Measurements from ENCODE around the gene SKIL.

The SKIL gene

DNA sequence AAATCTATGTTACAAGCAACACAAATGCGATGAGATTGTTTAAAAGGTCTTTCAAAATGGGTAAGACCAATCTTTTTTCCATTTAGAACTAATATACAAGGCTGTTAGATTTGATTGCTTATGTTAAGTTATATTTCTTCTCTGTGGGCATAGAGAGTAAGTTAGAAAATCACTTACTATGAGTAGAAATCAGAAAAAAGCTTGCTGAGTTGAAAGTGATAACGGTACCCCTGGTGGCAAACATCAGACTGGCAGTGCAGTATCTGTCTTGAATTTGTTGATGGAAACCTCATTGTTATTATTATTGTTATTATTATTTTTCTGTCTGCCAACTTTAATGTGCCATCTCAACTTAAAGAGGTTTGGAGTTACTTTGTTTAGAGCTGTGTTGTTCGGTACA, 73.5 kb downstream of the SKIL start:
- no peaks in the 10 kb centered on the region for H3K4me1 ChIP-seq (ENCODE audit: control insufficient read depth in 2 of 2, insufficient read depth in 2 of 2, low read length in 2 of 2)

DNA sequence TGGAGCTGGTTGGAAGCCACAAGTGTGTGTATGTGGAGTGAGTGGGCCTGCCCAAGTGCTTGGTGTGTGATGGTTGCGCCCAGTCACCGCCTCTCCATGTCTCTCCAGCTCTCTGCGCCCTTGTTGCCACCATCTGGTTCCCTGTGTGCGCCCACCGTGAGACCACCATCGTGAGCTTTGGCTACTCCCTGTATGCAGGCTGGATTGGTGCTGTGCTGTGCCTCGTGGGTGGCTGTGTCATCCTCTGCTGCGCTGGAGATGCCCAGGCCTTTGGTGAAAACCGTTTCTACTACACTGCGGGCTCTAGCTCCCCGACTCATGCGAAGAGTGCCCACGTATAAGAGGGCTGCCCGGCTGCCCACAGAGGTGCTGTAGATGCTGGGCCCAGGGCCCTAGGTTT, 74.9 kb downstream of the SKIL start:
- no peaks in the 10 kb centered on the region for H3K36me3 ChIP-seq (ENCODE audit: control insufficient read depth in 2 of 2, insufficient read depth in 2 of 2, low read length in 2 of 2)
- H3K4me1 ChIP-seq (ENCODE audit: control insufficient read depth in 2 of 2, insufficient read depth in 2 of 2, low read length in 2 of 2) = no peaks in the 10 kb centered on the region
- H3K4me3 ChIP-seq (ENCODE audit: low read length in 2 of 2) = no peak overlapping the region
- no peak overlapping the region for H3K27ac ChIP-seq (ENCODE audit: low read depth in 2 of 2, low read length in 2 of 2)
- no peak overlapping the region for H3K9ac ChIP-seq (ENCODE audit: low read depth in 1 of 2, low read length in 2 of 2)
- no peaks in the 10 kb centered on the region for H3K27me3 ChIP-seq (ENCODE audit: control insufficient read depth in 2 of 2, insufficient read depth in 2 of 2, low read length in 2 of 2)
- H3K9me3 ChIP-seq (ENCODE audit: control insufficient read depth in 2 of 2, low read length in 2 of 2) = no peaks in the 10 kb centered on the region

More for the DNA sequence above, 73.5 kb downstream of the SKIL start:
- Histone ChIP-seq H3K4me3 (ENCODE audit: low read length in 2 of 2) (no peak overlapping the region), H3K36me3 (ENCODE audit: control insufficient read depth in 2 of 2, insufficient read depth in 2 of 2, low read length in 2 of 2) (no peaks in the 10 kb centered on the region), H3K9ac (ENCODE audit: low read depth in 1 of 2, low read length in 2 of 2) (no peak overlapping the region), H3K27ac (ENCODE audit: low read depth in 2 of 2, low read length in 2 of 2) (no peak overlapping the region), H3K9me3 (ENCODE audit: control insufficient read depth in 2 of 2, low read length in 2 of 2) (no peaks in the 10 kb centered on the region), H3K27me3 (ENCODE audit: control insufficient read depth in 2 of 2, insufficient read depth in 2 of 2, low read length in 2 of 2) (no peaks in the 10 kb centered on the region)

DNA sequence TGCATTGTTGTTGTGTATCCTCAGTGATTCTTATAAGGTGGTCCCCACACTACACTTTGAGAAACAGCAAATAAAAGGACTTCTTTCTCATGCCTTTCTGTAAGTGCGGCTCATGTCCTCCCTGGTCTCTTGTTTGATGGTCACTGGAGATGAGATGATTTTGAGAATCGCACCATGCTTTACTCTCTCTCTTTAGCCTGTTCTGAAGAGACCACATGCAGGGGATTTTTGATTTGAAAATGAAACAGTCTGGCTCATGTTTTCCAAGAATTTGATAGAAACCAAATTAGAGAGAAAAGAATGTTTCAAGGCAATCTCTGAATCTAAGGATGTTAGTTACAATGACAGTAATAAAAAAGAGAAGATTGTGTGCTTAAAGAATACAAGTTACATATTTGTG, 79.2 kb downstream of the SKIL start:
- peaks cover 0 to 4% of the 10 kb centered on the region in 2 donors for H3K27me3 ChIP-seq (ENCODE audit: control insufficient read depth in 2 of 2, insufficient read depth in 2 of 2, low read length in 2 of 2)
- H3K9me3 ChIP-seq (ENCODE audit: control insufficient read depth in 2 of 2, low read length in 2 of 2) = no peaks in the 10 kb centered on the region
- H3K27ac ChIP-seq (ENCODE audit: low read depth in 2 of 2, low read length in 2 of 2) = no peak overlapping the region
- no peaks in the 10 kb centered on the region for H3K4me1 ChIP-seq (ENCODE audit: control insufficient read depth in 2 of 2, insufficient read depth in 2 of 2, low read length in 2 of 2)
- H3K9ac ChIP-seq (ENCODE audit: low read depth in 1 of 2, low read length in 2 of 2) = no peak overlapping the region
- H3K4me3 ChIP-seq (ENCODE audit: low read length in 2 of 2) = no peak overlapping the region
- H3K36me3 ChIP-seq (ENCODE audit: control insufficient read depth in 2 of 2, insufficient read depth in 2 of 2, low read length in 2 of 2) = no peaks in the 10 kb centered on the region

DNA sequence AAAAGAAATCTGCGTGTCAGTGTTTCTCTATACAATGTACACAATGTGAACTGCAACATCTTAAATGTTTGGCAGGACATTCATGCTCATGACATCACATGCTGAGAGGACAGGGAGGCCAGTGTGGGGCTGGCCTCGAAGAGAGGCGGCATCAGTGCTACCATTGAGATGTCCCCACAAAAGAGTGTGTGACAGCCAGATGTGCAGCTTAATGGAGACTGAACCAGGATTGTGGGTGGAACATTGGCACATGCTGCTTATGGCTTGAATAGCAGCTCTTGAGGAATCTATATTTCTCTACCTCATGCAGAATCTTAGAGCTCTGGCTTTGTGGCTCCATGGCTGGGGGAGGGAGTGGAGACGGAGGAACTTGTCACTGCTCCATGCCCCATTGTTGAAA, 79.7 kb downstream of the SKIL start:
- Histone ChIP-seq H3K9ac (ENCODE audit: low read depth in 1 of 2, low read length in 2 of 2) (no peak overlapping the region), H3K27ac (ENCODE audit: low read depth in 2 of 2, low read length in 2 of 2) (no peak overlapping the region), H3K4me3 (ENCODE audit: low read length in 2 of 2) (no peak overlapping the region), H3K27me3 (ENCODE audit: control insufficient read depth in 2 of 2, insufficient read depth in 2 of 2, low read length in 2 of 2) (peaks cover 0 to 5% of the 10 kb centered on the region in 2 donors), H3K36me3 (ENCODE audit: control insufficient read depth in 2 of 2, insufficient read depth in 2 of 2, low read length in 2 of 2) (no peaks in the 10 kb centered on the region), H3K4me1 (ENCODE audit: control insufficient read depth in 2 of 2, insufficient read depth in 2 of 2, low read length in 2 of 2) (no peaks in the 10 kb centered on the region), H3K9me3 (ENCODE audit: control insufficient read depth in 2 of 2, low read length in 2 of 2) (no peaks in the 10 kb centered on the region)

DNA sequence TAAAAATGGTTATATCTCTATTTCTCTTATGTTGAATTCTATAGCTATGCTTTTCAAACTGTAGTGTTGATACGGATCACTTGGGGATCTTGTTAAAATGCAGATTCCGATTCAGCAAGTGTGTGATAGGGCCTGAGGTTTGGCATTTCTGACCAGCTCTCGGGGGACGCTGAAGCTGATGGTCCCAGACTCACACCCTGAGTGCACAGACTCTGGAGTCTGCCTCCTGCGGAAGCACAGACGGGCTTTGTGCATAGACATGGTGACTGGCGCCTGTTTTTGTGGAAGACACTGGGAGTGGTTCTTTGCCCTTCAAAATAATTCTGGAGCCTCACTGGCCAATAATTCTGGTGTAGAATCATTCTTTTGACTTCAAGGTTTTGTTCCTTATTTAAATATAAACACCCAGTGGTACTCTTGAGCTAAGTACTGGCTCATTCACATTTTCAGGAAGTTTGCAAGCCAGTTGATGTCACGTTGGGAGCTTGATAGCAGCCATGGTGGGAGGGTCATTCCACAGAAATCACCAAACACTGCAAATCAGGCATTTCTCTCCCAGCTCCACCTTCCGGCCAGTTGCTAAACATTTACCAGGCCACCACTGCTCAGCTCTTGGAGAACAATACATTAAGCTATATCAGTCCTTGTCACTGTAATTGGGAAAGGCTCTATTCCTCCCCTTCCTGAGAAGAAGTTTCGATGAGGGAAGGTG, 80.3 kb downstream of the SKIL start:
- Histone ChIP-seq H3K9ac (ENCODE audit: low read depth in 1 of 2, low read length in 2 of 2) (no peak overlapping the region), H3K4me1 (ENCODE audit: control insufficient read depth in 2 of 2, insufficient read depth in 2 of 2, low read length in 2 of 2) (no peaks in the 10 kb centered on the region), H3K9me3 (ENCODE audit: control insufficient read depth in 2 of 2, low read length in 2 of 2) (no peaks in the 10 kb centered on the region), H3K36me3 (ENCODE audit: control insufficient read depth in 2 of 2, insufficient read depth in 2 of 2, low read length in 2 of 2) (no peaks in the 10 kb centered on the region), H3K27ac (ENCODE audit: low read depth in 2 of 2, low read length in 2 of 2) (no peak overlapping the region), H3K4me3 (ENCODE audit: low read length in 2 of 2) (no peak overlapping the region), H3K27me3 (ENCODE audit: control insufficient read depth in 2 of 2, insufficient read depth in 2 of 2, low read length in 2 of 2) (peaks cover 0 to 9% of the 10 kb centered on the region in 2 donors)

DNA sequence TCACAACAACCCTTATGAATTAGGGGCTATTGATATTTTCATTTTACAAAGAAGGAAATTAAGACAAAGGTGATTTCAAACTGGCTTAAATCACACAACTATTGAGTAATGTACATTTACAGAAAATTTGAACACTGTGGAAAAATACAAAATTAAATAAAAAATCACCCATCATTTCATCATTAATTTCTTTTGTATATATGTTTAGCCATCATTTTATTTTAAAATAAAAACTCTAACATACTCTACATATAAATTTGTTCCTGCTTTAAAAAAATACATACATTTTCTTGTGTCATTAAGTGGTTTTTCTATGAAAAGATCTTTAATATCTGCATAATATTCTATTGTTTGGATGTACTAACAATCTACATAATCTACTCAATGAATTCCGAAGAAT, 81.3 kb downstream of the SKIL start:
- H3K36me3 ChIP-seq (ENCODE audit: control insufficient read depth in 2 of 2, insufficient read depth in 2 of 2, low read length in 2 of 2) = no peaks in the 10 kb centered on the region
- H3K9me3 ChIP-seq (ENCODE audit: control insufficient read depth in 2 of 2, low read length in 2 of 2) = no peaks in the 10 kb centered on the region
- peaks cover 0 to 9% of the 10 kb centered on the region in 2 donors for H3K27me3 ChIP-seq (ENCODE audit: control insufficient read depth in 2 of 2, insufficient read depth in 2 of 2, low read length in 2 of 2)
- no peak overlapping the region for H3K9ac ChIP-seq (ENCODE audit: low read depth in 1 of 2, low read length in 2 of 2)
- no peak overlapping the region for H3K27ac ChIP-seq (ENCODE audit: low read depth in 2 of 2, low read length in 2 of 2)
- no peak overlapping the region for H3K4me3 ChIP-seq (ENCODE audit: low read length in 2 of 2)
- no peaks in the 10 kb centered on the region for H3K4me1 ChIP-seq (ENCODE audit: control insufficient read depth in 2 of 2, insufficient read depth in 2 of 2, low read length in 2 of 2)

DNA sequence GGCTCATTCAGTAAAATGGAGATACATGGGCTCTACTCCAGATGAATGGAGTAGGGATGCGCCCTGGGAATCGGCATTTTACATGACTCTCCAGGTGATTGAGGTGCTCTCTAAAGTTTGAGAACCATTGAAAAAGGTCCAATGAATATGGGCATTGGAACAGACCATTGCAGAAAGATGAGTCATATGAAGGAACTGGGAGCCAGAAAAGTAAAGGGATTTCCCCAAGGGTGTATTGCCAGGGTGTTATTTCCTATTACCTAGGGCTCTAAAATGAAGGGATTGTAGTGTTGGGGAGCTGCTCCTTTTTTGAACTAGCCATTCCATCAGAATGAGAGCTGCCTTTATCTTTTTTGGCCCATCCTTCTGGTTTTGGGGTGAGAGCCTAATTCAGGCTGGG, 82.8 kb downstream of the SKIL start:
- no peaks in the 10 kb centered on the region for H3K36me3 ChIP-seq (ENCODE audit: control insufficient read depth in 2 of 2, insufficient read depth in 2 of 2, low read length in 2 of 2)
- no peak overlapping the region for H3K4me3 ChIP-seq (ENCODE audit: low read length in 2 of 2)
- no peaks in the 10 kb centered on the region for H3K4me1 ChIP-seq (ENCODE audit: control insufficient read depth in 2 of 2, insufficient read depth in 2 of 2, low read length in 2 of 2)
- peaks cover 0 to 9% of the 10 kb centered on the region in 2 donors for H3K27me3 ChIP-seq (ENCODE audit: control insufficient read depth in 2 of 2, insufficient read depth in 2 of 2, low read length in 2 of 2)
- H3K9me3 ChIP-seq (ENCODE audit: control insufficient read depth in 2 of 2, low read length in 2 of 2) = no peaks in the 10 kb centered on the region
- no peak overlapping the region for H3K27ac ChIP-seq (ENCODE audit: low read depth in 2 of 2, low read length in 2 of 2)
- H3K9ac ChIP-seq (ENCODE audit: low read depth in 1 of 2, low read length in 2 of 2) = no peak overlapping the region

DNA sequence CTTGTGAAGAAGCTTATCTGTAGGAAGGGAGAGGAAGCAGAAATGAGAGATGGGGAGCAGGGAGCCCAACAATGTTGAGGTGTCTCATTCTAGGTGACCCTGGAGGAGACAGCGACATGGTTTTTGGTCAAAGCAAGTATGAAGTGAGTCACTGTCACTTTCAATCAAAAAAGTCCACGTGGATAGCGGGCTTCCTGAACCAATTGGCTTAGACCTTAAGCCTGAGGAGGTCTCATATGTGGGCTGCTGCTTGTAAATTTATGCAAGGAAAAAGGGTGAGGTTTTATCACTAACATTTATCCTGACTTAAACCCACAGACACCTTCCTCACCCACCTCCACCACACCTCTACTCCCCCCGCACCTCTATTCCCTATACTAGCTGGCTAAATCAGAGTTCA, 83.9 kb downstream of the SKIL start:
- no peaks in the 10 kb centered on the region for H3K9me3 ChIP-seq (ENCODE audit: control insufficient read depth in 2 of 2, low read length in 2 of 2)
- H3K4me1 ChIP-seq (ENCODE audit: control insufficient read depth in 2 of 2, insufficient read depth in 2 of 2, low read length in 2 of 2) = no peaks in the 10 kb centered on the region
- no peak overlapping the region for H3K9ac ChIP-seq (ENCODE audit: low read depth in 1 of 2, low read length in 2 of 2)
- H3K4me3 ChIP-seq (ENCODE audit: low read length in 2 of 2) = no peak overlapping the region
- H3K27me3 ChIP-seq (ENCODE audit: control insufficient read depth in 2 of 2, insufficient read depth in 2 of 2, low read length in 2 of 2) = peaks cover 0 to 9% of the 10 kb centered on the region in 2 donors
- H3K36me3 ChIP-seq (ENCODE audit: control insufficient read depth in 2 of 2, insufficient read depth in 2 of 2, low read length in 2 of 2) = no peaks in the 10 kb centered on the region
- no peak overlapping the region for H3K27ac ChIP-seq (ENCODE audit: low read depth in 2 of 2, low read length in 2 of 2)

DNA sequence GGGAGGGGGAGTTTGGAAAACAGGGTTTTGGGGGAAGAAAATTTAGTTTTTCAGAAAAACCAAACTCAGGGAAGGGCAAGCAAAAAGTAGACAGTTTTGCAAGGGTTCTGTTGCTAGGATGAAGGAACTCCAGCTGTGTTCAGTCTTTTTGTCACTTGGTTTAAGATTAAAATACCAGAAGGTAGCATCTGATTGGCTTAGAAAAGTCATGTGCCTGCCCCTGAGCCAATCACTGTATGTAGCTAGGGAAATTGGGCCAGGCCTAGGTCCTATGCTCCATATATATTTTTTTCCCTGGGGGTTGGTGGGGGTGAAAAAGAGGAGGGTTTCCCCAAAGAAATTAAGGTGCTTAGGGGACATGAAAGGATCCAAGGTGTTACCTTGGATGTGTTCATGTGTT, 85.4 kb downstream of the SKIL start:
- Histone ChIP-seq H3K9ac (ENCODE audit: low read depth in 1 of 2, low read length in 2 of 2) (no peak overlapping the region), H3K4me1 (ENCODE audit: control insufficient read depth in 2 of 2, insufficient read depth in 2 of 2, low read length in 2 of 2) (no peaks in the 10 kb centered on the region), H3K4me3 (ENCODE audit: low read length in 2 of 2) (no peak overlapping the region), H3K27ac (ENCODE audit: low read depth in 2 of 2, low read length in 2 of 2) (no peak overlapping the region), H3K9me3 (ENCODE audit: control insufficient read depth in 2 of 2, low read length in 2 of 2) (no peaks in the 10 kb centered on the region), H3K27me3 (ENCODE audit: control insufficient read depth in 2 of 2, insufficient read depth in 2 of 2, low read length in 2 of 2) (peaks cover 0 to 9% of the 10 kb centered on the region in 2 donors), H3K36me3 (ENCODE audit: control insufficient read depth in 2 of 2, insufficient read depth in 2 of 2, low read length in 2 of 2) (no peaks in the 10 kb centered on the region)

DNA sequence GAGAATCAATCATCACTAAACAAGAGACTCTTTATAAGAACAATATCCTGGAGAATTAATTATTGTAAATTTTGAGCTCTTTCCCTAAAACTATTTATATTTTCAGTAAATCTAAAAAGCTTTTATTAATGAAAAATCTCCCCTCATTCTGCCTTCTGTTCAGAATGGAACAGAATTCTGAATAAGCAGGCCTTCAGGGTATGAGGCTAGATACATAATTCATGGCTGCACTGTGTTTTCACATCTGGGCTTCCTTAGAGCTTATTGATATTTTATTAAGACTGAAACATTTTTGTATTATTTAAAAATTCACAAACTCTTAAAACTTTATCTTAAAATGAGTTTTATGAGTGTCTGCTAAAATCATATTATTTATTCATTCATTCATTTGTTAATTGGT, 85.9 kb downstream of the SKIL start:
- no peaks in the 10 kb centered on the region for H3K36me3 ChIP-seq (ENCODE audit: control insufficient read depth in 2 of 2, insufficient read depth in 2 of 2, low read length in 2 of 2)
- no peaks in the 10 kb centered on the region for H3K9me3 ChIP-seq (ENCODE audit: control insufficient read depth in 2 of 2, low read length in 2 of 2)
- H3K9ac ChIP-seq (ENCODE audit: low read depth in 1 of 2, low read length in 2 of 2) = no peak overlapping the region
- no peak overlapping the region for H3K27ac ChIP-seq (ENCODE audit: low read depth in 2 of 2, low read length in 2 of 2)
- no peak overlapping the region for H3K4me3 ChIP-seq (ENCODE audit: low read length in 2 of 2)
- H3K4me1 ChIP-seq (ENCODE audit: control insufficient read depth in 2 of 2, insufficient read depth in 2 of 2, low read length in 2 of 2) = no peaks in the 10 kb centered on the region
- H3K27me3 ChIP-seq (ENCODE audit: control insufficient read depth in 2 of 2, insufficient read depth in 2 of 2, low read length in 2 of 2) = peaks cover 0 to 9% of the 10 kb centered on the region in 2 donors

Measured in mucosa of rectum (tissue), 2 donors.